Measurements from ENCODE around the gene CLEC2B. TPM values are rescaled to one million over a fixed set of nuclear protein-coding genes. Genes with fewer than 3 reads are reported as not detected.
A peak's percentile ranks its signal among the peaks of the same experiment; 100 is the strongest.

CLEC2B gene
- total RNA-seq, 3 donors from 2014 or later (not counting 1 experiment from before 2014, with no cell fraction given): 158 to 302 (median 220) TPM

DNA sequence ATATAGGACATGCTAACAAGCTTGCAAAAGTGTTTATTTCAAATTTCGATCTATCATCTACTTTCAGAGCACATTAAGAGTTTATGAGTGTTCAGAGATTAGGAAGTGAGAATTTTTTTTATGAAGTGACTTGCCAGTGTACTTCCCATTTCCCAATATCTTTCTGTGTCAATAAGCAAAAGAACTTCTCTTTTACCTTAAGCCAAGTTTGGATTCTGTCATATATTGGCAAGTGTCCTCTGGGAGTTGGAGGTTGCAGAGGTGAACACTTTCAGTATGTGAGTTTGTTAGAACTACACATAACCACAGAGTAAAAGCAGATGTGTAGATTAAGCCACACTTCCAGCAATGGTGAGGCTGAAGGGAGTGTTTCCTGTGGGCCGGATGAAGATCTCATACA lies 58.5 kb downstream of the CLEC2B start:
- DNase-seq (no peak), ATAC-seq (no peak)
- H3K9me3 ChIP-seq (ENCODE audit: control insufficient read depth, insufficient read depth, low read length): no peaks in the 10 kb centered on the region
- TF ChIP-seq CTCF (IDR thresholded peaks at IDR 0.05): no peak
- no CpG with 5 or more reads among the region's 2 CpGs for WGBS (ENCODE audit: insufficient coverage)
- peaks cover 14% of the 10 kb centered on the region for H3K4me1 ChIP-seq (ENCODE audit: control insufficient read depth, insufficient read depth, low read length)
- Mint-ChIP-seq H3K36me3 (no peaks in the 10 kb centered on the region), H3K9me3 (no peaks in the 10 kb centered on the region), H3K27me3 (ENCODE audit: low read depth in 2 of 2) (peaks cover 7 to 9% of the 10 kb centered on the region in 2 donors), H3K4me3 (peak overlapping the region; percentile 37), H3K27ac (peak overlapping the region in 1 of 2 donors; percentile 31), H3K4me1 (peaks cover 29% of the 10 kb centered on the region in 2 donors)
- intact Hi-C loops (cut with micrococcal nuclease): loop anchor here (5.0 to 10.0 kb wide), 2 partner anchors 97 to 194 kb away; no protein-coding TSS in a partner anchor
- no peaks in the 10 kb centered on the region for H3K36me3 ChIP-seq (ENCODE audit: control insufficient read depth, insufficient read depth, low read length)
- no peak overlapping the region for H3K27ac ChIP-seq (ENCODE audit: low read length)
- H3K27me3 ChIP-seq (ENCODE audit: control insufficient read depth, insufficient read depth, low read length): peaks cover 4% of the 10 kb centered on the region
- no peak overlapping the region for H3K4me3 ChIP-seq (ENCODE audit: low read length)

GRCh38 chr12:9809866-9810265 lies 59.3 kb downstream of the CLEC2B start:
- Histone ChIP-seq H3K4me3 (ENCODE audit: low read length) (no peak overlapping the region), H3K27ac (ENCODE audit: low read length) (no peak overlapping the region), H3K27me3 (ENCODE audit: control insufficient read depth, insufficient read depth, low read length) (peaks cover 4% of the 10 kb centered on the region), H3K36me3 (ENCODE audit: control insufficient read depth, insufficient read depth, low read length) (no peaks in the 10 kb centered on the region), H3K4me1 (ENCODE audit: control insufficient read depth, insufficient read depth, low read length) (peaks cover 14% of the 10 kb centered on the region), H3K9me3 (ENCODE audit: control insufficient read depth, insufficient read depth, low read length) (no peaks in the 10 kb centered on the region)
- TF ChIP-seq CTCF (IDR thresholded peaks at IDR 0.05): no peak
- ATAC-seq (no peak), DNase-seq (no peak)
- Mint-ChIP-seq H3K27me3 (ENCODE audit: low read depth in 2 of 2) (peaks cover 7 to 9% of the 10 kb centered on the region in 2 donors), H3K4me3 (no peak overlapping the region), H3K9me3 (no peaks in the 10 kb centered on the region), H3K27ac (no peak overlapping the region), H3K36me3 (no peaks in the 10 kb centered on the region), H3K4me1 (peaks cover 23 to 25% of the 10 kb centered on the region in 2 donors)
- intact Hi-C loops (cut with micrococcal nuclease): loop anchor here (5.0 to 10.0 kb wide), 2 partner anchors 97 to 195 kb away; no protein-coding TSS in a partner anchor

DNA sequence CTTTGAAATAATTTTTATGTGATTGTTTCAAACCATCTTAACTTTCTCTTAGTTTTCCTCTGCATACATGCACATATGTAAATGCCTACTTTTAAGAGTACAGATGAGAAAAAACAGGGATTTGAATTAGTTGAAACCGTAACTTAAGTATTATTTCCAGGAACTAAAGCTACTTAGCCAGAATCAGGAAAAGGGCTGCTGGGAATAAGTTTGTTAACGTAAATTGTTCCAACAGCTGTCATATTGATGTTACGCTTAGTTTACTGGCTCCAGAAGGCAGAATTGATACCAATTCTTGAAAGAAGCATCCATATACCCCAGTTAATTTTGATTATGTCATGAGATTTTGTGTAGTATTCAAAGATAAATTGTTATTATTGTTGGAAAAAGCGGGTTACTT lies 59.8 kb downstream of the CLEC2B start:
- intact Hi-C loops (cut with micrococcal nuclease): no loop called here
- DNase-seq: no peak
- Mint-ChIP-seq H3K4me1 (peaks cover 18 to 20% of the 10 kb centered on the region in 2 donors), H3K27me3 (ENCODE audit: low read depth in 2 of 2) (peaks cover 7 to 9% of the 10 kb centered on the region in 2 donors), H3K36me3 (no peaks in the 10 kb centered on the region), H3K4me3 (no peak overlapping the region), H3K9me3 (no peaks in the 10 kb centered on the region), H3K27ac (no peak overlapping the region)
- no peak for TF ChIP-seq CTCF (IDR thresholded peaks at IDR 0.05)
- Histone ChIP-seq H3K4me1 (ENCODE audit: control insufficient read depth, insufficient read depth, low read length) (peaks cover 11% of the 10 kb centered on the region), H3K27me3 (ENCODE audit: control insufficient read depth, insufficient read depth, low read length) (peaks cover 4% of the 10 kb centered on the region), H3K9me3 (ENCODE audit: control insufficient read depth, insufficient read depth, low read length) (no peaks in the 10 kb centered on the region), H3K4me3 (ENCODE audit: low read length) (no peak overlapping the region), H3K27ac (ENCODE audit: low read length) (no peak overlapping the region), H3K36me3 (ENCODE audit: control insufficient read depth, insufficient read depth, low read length) (no peaks in the 10 kb centered on the region)
- no peak for ATAC-seq
- WGBS (ENCODE audit: insufficient coverage): 94% methylated on average over 3 of the region's 4 CpGs

- peaks cover 4% of the 10 kb centered on the region for H3K4me1 ChIP-seq (ENCODE audit: control insufficient read depth, insufficient read depth, low read length)
- no peak overlapping the region for H3K27ac ChIP-seq (ENCODE audit: low read length)
- ATAC-seq (no peak), DNase-seq (no peak)
- no peak for TF ChIP-seq CTCF (IDR thresholded peaks at IDR 0.05)
- no peak overlapping the region for H3K4me3 ChIP-seq (ENCODE audit: low read length)
- no peaks in the 10 kb centered on the region for H3K9me3 ChIP-seq (ENCODE audit: control insufficient read depth, insufficient read depth, low read length)
- H3K27me3 ChIP-seq (ENCODE audit: control insufficient read depth, insufficient read depth, low read length): peaks cover 4% of the 10 kb centered on the region
- Mint-ChIP-seq H3K27me3 (ENCODE audit: low read depth in 2 of 2) (peaks cover 7 to 9% of the 10 kb centered on the region in 2 donors), H3K4me3 (no peak overlapping the region), H3K27ac (no peak overlapping the region), H3K9me3 (no peaks in the 10 kb centered on the region), H3K36me3 (no peaks in the 10 kb centered on the region), H3K4me1 (peaks cover 10 to 11% of the 10 kb centered on the region in 2 donors)
- intact Hi-C loops (cut with micrococcal nuclease): no loop called here
- WGBS (ENCODE audit: insufficient coverage): 75% methylated on average over 3 of the region's 3 CpGs
- H3K36me3 ChIP-seq (ENCODE audit: control insufficient read depth, insufficient read depth, low read length): no peaks in the 10 kb centered on the region
These were observed 60.6 kb downstream of the CLEC2B start for GRCh38 chr12:9808504-9808903.
